ENCODE data around the gene IFI27L2.
A peak's percentile ranks its signal among the peaks of the same experiment; 100 is the strongest.

Gene IFI27L2

GRCh38 chr14:94143239-94143638, 13.8 kb upstream of the IFI27L2 start:
- Mint-ChIP-seq H3K4me3 (no peak overlapping the region), H3K9me3 (no peaks in the 10 kb centered on the region), H3K27me3 (peaks cover 4 to 5% of the 10 kb centered on the region in 2 donors), H3K4me1 (ENCODE audit: low read depth in 2 of 2) (peaks cover 13 to 15% of the 10 kb centered on the region in 2 donors), H3K27ac (no peak overlapping the region), H3K36me3 (ENCODE audit: insufficient read depth) (no peaks in the 10 kb centered on the region)
- DNase-seq = no peak
- ATAC-seq (replicated peaks) = no peak

GRCh38 chr14:94142836-94143235, 13.4 kb upstream of the IFI27L2 start:
- Mint-ChIP-seq H3K9me3 (no peaks in the 10 kb centered on the region), H3K4me3 (no peak overlapping the region), H3K27me3 (peaks cover 4 to 6% of the 10 kb centered on the region in 2 donors), H3K36me3 (ENCODE audit: insufficient read depth) (no peaks in the 10 kb centered on the region), H3K4me1 (ENCODE audit: low read depth in 2 of 2) (peaks cover 13 to 15% of the 10 kb centered on the region in 2 donors), H3K27ac (no peak overlapping the region)
- no peak for DNase-seq
- ATAC-seq (replicated peaks) = no peak

GRCh38 chr14:94142247-94142646, 12.8 kb upstream of the IFI27L2 start:
- peaks cover 10 to 11% of the 10 kb centered on the region in 2 donors for H3K4me1 Mint-ChIP-seq (ENCODE audit: low read depth in 2 of 2)
- H3K9me3 Mint-ChIP-seq = no peaks in the 10 kb centered on the region
- no peak overlapping the region for H3K27ac Mint-ChIP-seq
- H3K36me3 Mint-ChIP-seq (ENCODE audit: insufficient read depth) = no peaks in the 10 kb centered on the region
- ATAC-seq (replicated peaks) (no peak), DNase-seq (no peak)
- H3K4me3 Mint-ChIP-seq = no peak overlapping the region
- peaks cover 4 to 12% of the 10 kb centered on the region in 2 donors for H3K27me3 Mint-ChIP-seq

- no peaks in the 10 kb centered on the region for H3K36me3 Mint-ChIP-seq (ENCODE audit: insufficient read depth)
- H3K9me3 Mint-ChIP-seq = no peaks in the 10 kb centered on the region
- no peak overlapping the region for H3K27ac Mint-ChIP-seq
- peaks cover 0 to 4% of the 10 kb centered on the region in 2 donors for H3K4me1 Mint-ChIP-seq (ENCODE audit: low read depth in 2 of 2)
- DNase-seq (no peak), ATAC-seq (replicated peaks) (no peak)
- H3K27me3 Mint-ChIP-seq = peaks cover 4 to 20% of the 10 kb centered on the region in 2 donors
- H3K4me3 Mint-ChIP-seq = no peak overlapping the region
These were observed 10.0 kb upstream of the IFI27L2 start for GRCh38 chr14:94139421-94139820.

GRCh38 chr14:94139006-94139405, 9.6 kb upstream of the IFI27L2 start:
- no peaks in the 10 kb centered on the region for H3K9me3 Mint-ChIP-seq
- no peak overlapping the region for H3K27ac Mint-ChIP-seq
- DNase-seq = no peak
- H3K36me3 Mint-ChIP-seq (ENCODE audit: insufficient read depth) = no peaks in the 10 kb centered on the region
- no peak overlapping the region for H3K4me3 Mint-ChIP-seq
- ATAC-seq (replicated peaks) = no peak
- peaks cover 0 to 4% of the 10 kb centered on the region in 2 donors for H3K4me1 Mint-ChIP-seq (ENCODE audit: low read depth in 2 of 2)
- peaks cover 4 to 20% of the 10 kb centered on the region in 2 donors for H3K27me3 Mint-ChIP-seq

GRCh38 chr14:94138251-94138650, 8.8 kb upstream of the IFI27L2 start:
- Mint-ChIP-seq H3K36me3 (ENCODE audit: insufficient read depth) (no peaks in the 10 kb centered on the region), H3K4me1 (ENCODE audit: low read depth in 2 of 2) (peaks cover 0 to 4% of the 10 kb centered on the region in 2 donors), H3K27ac (no peak overlapping the region), H3K9me3 (no peaks in the 10 kb centered on the region), H3K4me3 (no peak overlapping the region), H3K27me3 (peaks cover 4 to 20% of the 10 kb centered on the region in 2 donors)
- DNase-seq (no peak), ATAC-seq (replicated peaks) (no peak)

- Mint-ChIP-seq H3K27ac (no peak overlapping the region), H3K9me3 (no peaks in the 10 kb centered on the region), H3K4me1 (ENCODE audit: low read depth in 2 of 2) (peaks cover 0 to 4% of the 10 kb centered on the region in 2 donors), H3K36me3 (ENCODE audit: insufficient read depth) (no peaks in the 10 kb centered on the region), H3K4me3 (no peak overlapping the region), H3K27me3 (peaks cover 4 to 20% of the 10 kb centered on the region in 2 donors)
- peak; percentile 83 to 86 (median 85) for DNase-seq
- ATAC-seq (replicated peaks) = peak; percentile 94
These were observed 7.3 kb upstream of the IFI27L2 start for GRCh38 chr14:94136575-94137331.

GRCh38 chr14:94135476-94135875, 6.1 kb upstream of the IFI27L2 start:
- H3K4me1 Mint-ChIP-seq (ENCODE audit: low read depth in 2 of 2) = peaks cover 0 to 4% of the 10 kb centered on the region in 2 donors

GRCh38 chr14:94132285-94132887, 3.0 kb upstream of the IFI27L2 start:
- DNase-seq (peak; percentile 58 to 65 (median 62)), ATAC-seq (replicated peaks) (peak; percentile 35)
- no peak overlapping the region for H3K27ac Mint-ChIP-seq
- H3K4me1 Mint-ChIP-seq (ENCODE audit: low read depth in 2 of 2) = peaks cover 19 to 27% of the 10 kb centered on the region in 2 donors
- no peaks in the 10 kb centered on the region for H3K9me3 Mint-ChIP-seq
- no peak overlapping the region for H3K4me3 Mint-ChIP-seq
- H3K36me3 Mint-ChIP-seq (ENCODE audit: insufficient read depth) = no peaks in the 10 kb centered on the region
- H3K27me3 Mint-ChIP-seq = peaks cover 0 to 10% of the 10 kb centered on the region in 2 donors

More at GRCh38 chr14:94135476-94135875, 6.1 kb upstream of the IFI27L2 start:
- no peak overlapping the region for H3K4me3 Mint-ChIP-seq
- H3K27me3 Mint-ChIP-seq = peaks cover 4 to 20% of the 10 kb centered on the region in 2 donors
- H3K36me3 Mint-ChIP-seq (ENCODE audit: insufficient read depth) = no peaks in the 10 kb centered on the region
- ATAC-seq (replicated peaks) (no peak), DNase-seq (no peak)
- H3K27ac Mint-ChIP-seq = no peak overlapping the region
- H3K9me3 Mint-ChIP-seq = no peaks in the 10 kb centered on the region

GRCh38 chr14:94129758-94130414, 482 bp upstream of the IFI27L2 start:
- DNase-seq (peak in 1 of 3 experiments; percentile 20), ATAC-seq (replicated peaks) (peak; percentile 41)
- peaks cover 19 to 23% of the 10 kb centered on the region in 2 donors for H3K4me1 Mint-ChIP-seq (ENCODE audit: low read depth in 2 of 2)
- H3K27me3 Mint-ChIP-seq = no peaks in the 10 kb centered on the region
- peaks cover 3% of the 10 kb centered on the region for H3K36me3 Mint-ChIP-seq (ENCODE audit: insufficient read depth)
- peak overlapping the region; percentile 92 to 94 for H3K4me3 Mint-ChIP-seq
- H3K9me3 Mint-ChIP-seq = no peaks in the 10 kb centered on the region
- peak overlapping the region; percentile 87 to 94 for H3K27ac Mint-ChIP-seq

- H3K4me1 Mint-ChIP-seq (ENCODE audit: low read depth in 2 of 2) = peaks cover 19 to 23% of the 10 kb centered on the region in 2 donors
- H3K27ac Mint-ChIP-seq = peak overlapping the region; percentile 87 to 94
- peak overlapping the region; percentile 92 to 94 for H3K4me3 Mint-ChIP-seq
- DNase-seq (no peak), ATAC-seq (replicated peaks) (no peak)
- peaks cover 3% of the 10 kb centered on the region for H3K36me3 Mint-ChIP-seq (ENCODE audit: insufficient read depth)
- no peaks in the 10 kb centered on the region for H3K9me3 Mint-ChIP-seq
- no peaks in the 10 kb centered on the region for H3K27me3 Mint-ChIP-seq
These were observed 1.1 kb downstream of the IFI27L2 start for GRCh38 chr14:94128216-94128839.

GRCh38 chr14:94127330-94127729, 2.1 kb downstream of the IFI27L2 start:
- H3K4me3 Mint-ChIP-seq = peak overlapping the region in 1 of 2 donors; percentile 92

GRCh38 chr14:94126800-94127199, 2.6 kb downstream of the IFI27L2 start:
- DNase-seq (no peak), ATAC-seq (replicated peaks) (no peak)
- no peaks in the 10 kb centered on the region for H3K9me3 Mint-ChIP-seq
- H3K36me3 Mint-ChIP-seq (ENCODE audit: insufficient read depth) = peaks cover 3% of the 10 kb centered on the region
- H3K4me3 Mint-ChIP-seq = no peak overlapping the region
- peak overlapping the region in 1 of 2 donors; percentile 72 for H3K27ac Mint-ChIP-seq
- H3K4me1 Mint-ChIP-seq (ENCODE audit: low read depth in 2 of 2) = peaks cover 19 to 23% of the 10 kb centered on the region in 2 donors
- peaks cover 4 to 5% of the 10 kb centered on the region in 2 donors for H3K27me3 Mint-ChIP-seq

More at GRCh38 chr14:94127330-94127729, 2.1 kb downstream of the IFI27L2 start:
- peak overlapping the region in 1 of 2 donors; percentile 72 for H3K27ac Mint-ChIP-seq
- no peak for DNase-seq
- H3K36me3 Mint-ChIP-seq (ENCODE audit: insufficient read depth) = peaks cover 3% of the 10 kb centered on the region
- no peaks in the 10 kb centered on the region for H3K9me3 Mint-ChIP-seq
- H3K4me1 Mint-ChIP-seq (ENCODE audit: low read depth in 2 of 2) = peaks cover 19 to 23% of the 10 kb centered on the region in 2 donors
- ATAC-seq (replicated peaks) = no peak
- H3K27me3 Mint-ChIP-seq = no peaks in the 10 kb centered on the region

Measured in effector memory CD8-positive, alpha-beta T cell (primary cell).